ENCODE results near the gene PIK3CB.
"Not testable (repeated sequence)": the region's sequence is repeated elsewhere in the genome, so short reads cannot be mapped to it uniquely, and the experiment has no call there.

DNA sequence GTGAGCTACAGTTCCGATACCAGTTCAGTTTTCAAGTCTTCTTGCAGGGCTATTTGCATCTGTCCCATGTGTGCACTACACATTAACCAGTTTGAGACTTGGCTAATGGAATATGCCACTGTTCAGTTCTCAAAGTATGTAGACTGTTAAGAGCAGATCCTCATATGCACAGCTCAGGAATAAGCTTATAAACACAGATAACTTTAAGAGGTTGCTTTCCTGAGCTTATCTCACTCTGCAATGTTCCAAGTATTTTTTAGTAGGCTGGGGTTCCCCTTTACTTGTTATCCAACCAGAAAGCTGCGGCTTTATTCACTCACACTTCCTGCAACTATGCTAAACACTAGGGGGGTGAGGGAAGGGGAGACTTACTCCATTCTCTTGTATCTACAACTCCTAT is 108.7 kb downstream of the PIK3CB start:
- TF ChIP-seq, protein P1, sequence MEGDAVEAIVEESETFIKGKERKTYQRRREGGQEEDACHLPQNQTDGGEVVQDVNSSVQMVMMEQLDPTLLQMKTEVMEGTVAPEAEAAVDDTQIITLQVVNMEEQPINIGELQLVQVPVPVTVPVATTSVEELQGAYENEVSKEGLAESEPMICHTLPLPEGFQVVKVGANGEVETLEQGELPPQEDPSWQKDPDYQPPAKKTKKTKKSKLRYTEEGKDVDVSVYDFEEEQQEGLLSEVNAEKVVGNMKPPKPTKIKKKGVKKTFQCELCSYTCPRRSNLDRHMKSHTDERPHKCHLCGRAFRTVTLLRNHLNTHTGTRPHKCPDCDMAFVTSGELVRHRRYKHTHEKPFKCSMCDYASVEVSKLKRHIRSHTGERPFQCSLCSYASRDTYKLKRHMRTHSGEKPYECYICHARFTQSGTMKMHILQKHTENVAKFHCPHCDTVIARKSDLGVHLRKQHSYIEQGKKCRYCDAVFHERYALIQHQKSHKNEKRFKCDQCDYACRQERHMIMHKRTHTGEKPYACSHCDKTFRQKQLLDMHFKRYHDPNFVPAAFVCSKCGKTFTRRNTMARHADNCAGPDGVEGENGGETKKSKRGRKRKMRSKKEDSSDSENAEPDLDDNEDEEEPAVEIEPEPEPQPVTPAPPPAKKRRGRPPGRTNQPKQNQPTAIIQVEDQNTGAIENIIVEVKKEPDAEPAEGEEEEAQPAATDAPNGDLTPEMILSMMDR (IDR thresholded peaks at IDR 0.05 in 4 of 5, conservative IDR thresholded peaks at IDR 0.05 in 1 of 5) = not testable (repeated sequence)
- TF ChIP-seq POLR2A (IDR thresholded peaks at IDR 0.05) = not testable (repeated sequence)
